ENCODE measurements around the gene TPH2.

Gene TPH2

GRCh38 chr12:72074956-72075355 lies 136.3 kb downstream of the TPH2 start:
- Histone ChIP-seq H3K79me2 (ENCODE audit: insufficient read depth, low read length) (no peaks in the 10 kb centered on the region), H3K36me3 (ENCODE audit: insufficient read depth, low read length) (no peaks in the 10 kb centered on the region), H3K27me3 (ENCODE audit: insufficient read depth, low read length, poor library complexity, severe bottlenecking) (no peaks in the 10 kb centered on the region), H3K4me3 (ENCODE audit: low read length, poor library complexity, severe bottlenecking) (no peak overlapping the region), H3K4me2 (ENCODE audit: low read depth, low read length, poor library complexity, severe bottlenecking) (no peak overlapping the region), H3K9me3 (ENCODE audit: insufficient read depth, low read depth, low read length) (no peaks in the 10 kb centered on the region; the same call in 1 of the 2 replicates), H3K9me2 (replicated peaks; ENCODE audit: low read depth, low read length) (no peaks in the 10 kb centered on the region), H3F3A (ENCODE audit: low read depth) (no peaks in the 10 kb centered on the region), H3K4me1 (ENCODE audit: insufficient read depth, low read length, poor library complexity, severe bottlenecking) (no peaks in the 10 kb centered on the region), H4K20me1 (ENCODE audit: insufficient read depth, low read length, poor library complexity, severe bottlenecking) (no peaks in the 10 kb centered on the region), H2AFZ (ENCODE audit: low read length) (no peak overlapping the region), H3K9ac (ENCODE audit: low read depth, low read length, poor library complexity, severe bottlenecking) (no peak overlapping the region)
- TF ChIP-seq CTCF (conservative IDR thresholded peaks at IDR 0.05; ENCODE audit: low read length) (no peak), EZH2phosphoT487 (IDR thresholded peaks at IDR 0.05; ENCODE audit: borderline replicate concordance) (no peak)

- no peak overlapping the region for H3K9ac ChIP-seq (ENCODE audit: low read depth, low read length, poor library complexity, severe bottlenecking)
Measured at GRCh38 chr12:72075401-72075800, 136.8 kb downstream of the TPH2 start.

GRCh38 chr12:72075891-72076557 lies 137.4 kb downstream of the TPH2 start:
- Histone ChIP-seq H3F3A (ENCODE audit: low read depth) (no peaks in the 10 kb centered on the region), H3K4me3 (ENCODE audit: low read length, poor library complexity, severe bottlenecking) (no peak overlapping the region), H4K20me1 (ENCODE audit: insufficient read depth, low read length, poor library complexity, severe bottlenecking) (no peaks in the 10 kb centered on the region), H3K9ac (ENCODE audit: low read depth, low read length, poor library complexity, severe bottlenecking) (no peak overlapping the region), H3K79me2 (ENCODE audit: insufficient read depth, low read length) (no peaks in the 10 kb centered on the region), H3K4me1 (ENCODE audit: insufficient read depth, low read length, poor library complexity, severe bottlenecking) (no peaks in the 10 kb centered on the region), H2AFZ (ENCODE audit: low read length) (no peak overlapping the region), H3K27me3 (ENCODE audit: insufficient read depth, low read length, poor library complexity, severe bottlenecking) (no peaks in the 10 kb centered on the region), H3K4me2 (ENCODE audit: low read depth, low read length, poor library complexity, severe bottlenecking) (no peak overlapping the region), H3K9me3 (ENCODE audit: insufficient read depth, low read depth, low read length) (no peaks in the 10 kb centered on the region), H3K9me2 (replicated peaks; ENCODE audit: low read depth, low read length) (no peaks in the 10 kb centered on the region), H3K36me3 (ENCODE audit: insufficient read depth, low read length) (no peaks in the 10 kb centered on the region)
- TF ChIP-seq EZH2phosphoT487 (IDR thresholded peaks at IDR 0.05; ENCODE audit: borderline replicate concordance) (no peak), CTCF (conservative IDR thresholded peaks at IDR 0.05; ENCODE audit: low read length) (no peak)

More at GRCh38 chr12:72075401-72075800, 136.8 kb downstream of the TPH2 start:
- no peaks in the 10 kb centered on the region; the same call in 1 of the 2 replicates for H3K9me3 ChIP-seq (ENCODE audit: insufficient read depth, low read depth, low read length)
- H3K4me2 ChIP-seq (ENCODE audit: low read depth, low read length, poor library complexity, severe bottlenecking): no peak overlapping the region
- H3K4me1 ChIP-seq (ENCODE audit: insufficient read depth, low read length, poor library complexity, severe bottlenecking): no peaks in the 10 kb centered on the region
- H3F3A ChIP-seq (ENCODE audit: low read depth): no peaks in the 10 kb centered on the region
- no peak overlapping the region for H2AFZ ChIP-seq (ENCODE audit: low read length)
- H3K79me2 ChIP-seq (ENCODE audit: insufficient read depth, low read length): no peaks in the 10 kb centered on the region
- no peaks in the 10 kb centered on the region for H3K9me2 ChIP-seq (replicated peaks; ENCODE audit: low read depth, low read length)
- no peak overlapping the region for H3K4me3 ChIP-seq (ENCODE audit: low read length, poor library complexity, severe bottlenecking)
- H4K20me1 ChIP-seq (ENCODE audit: insufficient read depth, low read length, poor library complexity, severe bottlenecking): no peaks in the 10 kb centered on the region
- H3K27me3 ChIP-seq (ENCODE audit: insufficient read depth, low read length, poor library complexity, severe bottlenecking): no peaks in the 10 kb centered on the region
- H3K36me3 ChIP-seq (ENCODE audit: insufficient read depth, low read length): no peaks in the 10 kb centered on the region
- TF ChIP-seq EZH2phosphoT487 (IDR thresholded peaks at IDR 0.05; ENCODE audit: borderline replicate concordance) (no peak), CTCF (conservative IDR thresholded peaks at IDR 0.05; ENCODE audit: low read length) (no peak)
